HG03571 (cell line): Measurements from ENCODE around the gene MED14.
"Not testable (repeated sequence)": the region's sequence is repeated elsewhere in the genome, so short reads cannot be mapped to it uniquely, and the experiment has no call there.

Experiments
- ATAC-seq: cut with Tn5 transposase; IDR thresholded peaks from one replicate; pipeline ENCODE4 v1.9.1; 2021; ENCODE audit not compliant: unreplicated experiment

The MED14 gene

GRCh38 chrX:40735325-40736169 lies at the start of gene MED14:
MED14 (minus strand) TSS chrX:40735542; CDS start chrX:40735412, 130 bp downstream.
- ATAC-seq: peak; percentile 93

GRCh38 chrX:40784516-40785151 lies 49.3 kb upstream of the MED14 start:
- no peak for ATAC-seq

DNA sequence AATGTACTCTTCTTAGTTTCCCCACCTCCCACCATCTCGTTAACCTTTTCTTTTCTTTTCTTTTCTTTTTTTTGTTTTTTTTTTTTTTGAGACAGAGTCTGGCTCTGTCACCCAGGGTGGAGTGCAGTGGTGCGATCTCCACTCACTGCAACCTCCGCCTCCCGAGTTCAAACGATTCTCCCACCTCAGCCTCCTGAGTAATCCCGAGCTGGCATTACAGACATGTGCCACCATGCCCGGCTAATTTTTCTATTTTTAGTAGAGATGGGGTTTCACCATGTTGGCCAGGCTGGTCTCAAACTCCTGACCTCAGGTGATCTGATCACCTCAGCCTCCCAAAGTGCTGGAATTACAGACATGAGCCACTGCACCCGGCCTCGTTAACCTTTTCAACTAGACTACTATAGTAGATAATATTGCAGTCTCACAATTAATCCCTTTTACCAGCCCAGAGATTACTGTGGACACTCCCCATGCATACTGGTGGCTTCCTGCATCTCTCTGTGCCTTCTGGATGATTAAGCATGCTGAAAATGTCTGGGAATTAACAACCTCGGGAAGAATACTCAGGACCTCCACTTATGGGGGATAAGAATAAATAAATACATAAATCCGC lies 47.4 kb upstream of the MED14 start:
- ATAC-seq: not testable (repeated sequence)

- no peak for ATAC-seq
These were observed 45.6 kb upstream of the MED14 start for GRCh38 chrX:40780951-40781350.

DNA sequence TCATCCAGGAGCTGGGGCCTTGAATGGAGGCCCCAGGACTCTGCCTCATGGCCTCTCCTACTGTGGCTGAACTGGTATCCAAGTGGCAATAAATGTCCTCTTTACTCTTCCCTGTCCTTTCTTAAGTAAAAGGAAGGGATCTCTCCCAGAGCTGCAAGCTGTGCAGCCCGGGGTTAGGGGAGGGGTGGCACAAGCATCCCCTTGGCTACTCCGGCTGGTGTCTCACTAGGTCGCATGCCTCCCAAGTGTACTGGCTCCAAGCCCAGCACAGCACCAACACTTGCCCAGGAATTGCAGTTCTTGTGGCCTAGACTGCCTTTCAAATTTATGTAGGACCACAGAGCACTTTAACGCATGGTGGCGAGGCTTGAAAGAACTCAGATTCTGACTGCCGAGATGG lies 44.7 kb upstream of the MED14 start:
- ATAC-seq: no peak

GRCh38 chrX:40778861-40779575 lies 43.7 kb upstream of the MED14 start:
- ATAC-seq: no peak

DNA sequence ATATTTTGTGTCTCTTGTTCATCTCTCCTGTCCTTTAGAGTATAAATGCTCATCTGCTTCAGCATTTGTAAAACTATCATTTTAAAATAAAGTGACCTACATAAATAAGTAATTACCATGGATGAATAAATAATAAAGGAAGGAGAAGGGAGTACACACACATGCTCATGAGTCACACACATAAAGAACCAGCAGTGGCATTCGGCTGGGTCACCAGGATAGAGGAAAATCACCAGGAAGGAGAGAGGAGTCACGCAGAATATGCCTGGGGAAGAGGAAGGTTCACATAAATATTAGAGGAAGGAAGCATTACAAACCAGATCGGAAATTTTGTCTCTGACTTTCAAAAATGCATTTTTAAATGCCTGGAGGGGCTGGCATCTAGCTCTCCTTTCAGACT lies 38.5 kb upstream of the MED14 start:
- no peak for ATAC-seq

- ATAC-seq: no peak
These were observed 37.8 kb upstream of the MED14 start for GRCh38 chrX:40773188-40773587.

DNA sequence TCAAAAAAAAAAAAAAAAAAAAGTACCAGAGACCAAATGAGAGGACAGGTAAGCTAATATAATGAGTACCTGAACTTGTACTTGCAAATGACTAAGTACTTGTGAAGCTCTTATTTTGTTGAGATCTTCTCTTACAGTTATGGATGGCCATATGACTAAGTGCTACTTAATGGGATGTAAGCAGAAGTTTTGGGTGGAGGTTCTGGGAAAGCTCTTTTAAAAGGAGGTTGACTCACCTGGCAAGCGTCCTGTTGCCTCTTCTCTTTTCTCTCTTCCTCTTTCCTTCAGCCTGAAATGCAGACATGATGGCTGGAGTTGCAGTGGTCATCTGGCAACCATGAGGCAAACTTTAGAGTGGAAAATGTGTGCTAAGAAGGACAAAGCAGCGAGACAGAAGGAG lies 36.9 kb upstream of the MED14 start:
- ATAC-seq: no peak

DNA sequence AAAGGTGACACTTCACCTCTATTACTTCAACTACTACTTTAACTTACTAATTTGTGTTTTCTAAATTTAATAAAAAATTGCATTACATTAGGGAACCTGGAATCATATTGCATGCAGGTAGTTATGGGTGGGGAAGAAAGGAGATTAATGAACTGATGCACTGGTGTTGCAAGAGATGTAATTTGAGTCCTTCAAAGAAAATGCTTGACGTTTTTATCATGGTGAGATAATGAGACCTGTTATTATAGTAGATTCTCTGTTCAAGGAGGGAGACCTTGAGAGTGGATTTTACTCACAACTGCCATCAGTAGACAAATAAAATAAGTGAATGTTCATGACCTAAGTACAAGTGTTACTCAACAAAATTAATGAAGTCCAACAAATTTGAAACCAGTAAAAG lies 26.4 kb upstream of the MED14 start:
- no peak for ATAC-seq

DNA sequence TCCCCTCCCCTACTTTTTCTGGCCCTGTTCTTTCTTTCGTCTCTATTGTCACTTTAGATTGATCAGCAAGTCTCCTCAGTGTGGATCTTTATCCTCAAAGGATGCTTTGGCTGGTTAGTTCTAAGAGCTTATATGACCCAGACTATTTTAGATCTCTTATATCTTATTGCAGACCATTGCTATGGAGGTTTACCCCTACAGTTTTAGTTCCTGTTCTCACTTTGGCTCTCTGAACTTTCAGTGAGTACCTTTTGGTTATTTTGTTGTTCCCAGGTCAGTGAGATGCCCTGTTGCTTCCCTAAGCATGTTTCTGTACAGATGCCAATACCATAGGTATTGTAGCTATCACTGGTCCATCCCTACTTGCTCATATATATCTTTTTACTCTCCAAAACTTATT lies 24.0 kb upstream of the MED14 start:
- no peak for ATAC-seq

- ATAC-seq: no peak
These were observed 21.7 kb upstream of the MED14 start for GRCh38 chrX:40757058-40757457.

DNA sequence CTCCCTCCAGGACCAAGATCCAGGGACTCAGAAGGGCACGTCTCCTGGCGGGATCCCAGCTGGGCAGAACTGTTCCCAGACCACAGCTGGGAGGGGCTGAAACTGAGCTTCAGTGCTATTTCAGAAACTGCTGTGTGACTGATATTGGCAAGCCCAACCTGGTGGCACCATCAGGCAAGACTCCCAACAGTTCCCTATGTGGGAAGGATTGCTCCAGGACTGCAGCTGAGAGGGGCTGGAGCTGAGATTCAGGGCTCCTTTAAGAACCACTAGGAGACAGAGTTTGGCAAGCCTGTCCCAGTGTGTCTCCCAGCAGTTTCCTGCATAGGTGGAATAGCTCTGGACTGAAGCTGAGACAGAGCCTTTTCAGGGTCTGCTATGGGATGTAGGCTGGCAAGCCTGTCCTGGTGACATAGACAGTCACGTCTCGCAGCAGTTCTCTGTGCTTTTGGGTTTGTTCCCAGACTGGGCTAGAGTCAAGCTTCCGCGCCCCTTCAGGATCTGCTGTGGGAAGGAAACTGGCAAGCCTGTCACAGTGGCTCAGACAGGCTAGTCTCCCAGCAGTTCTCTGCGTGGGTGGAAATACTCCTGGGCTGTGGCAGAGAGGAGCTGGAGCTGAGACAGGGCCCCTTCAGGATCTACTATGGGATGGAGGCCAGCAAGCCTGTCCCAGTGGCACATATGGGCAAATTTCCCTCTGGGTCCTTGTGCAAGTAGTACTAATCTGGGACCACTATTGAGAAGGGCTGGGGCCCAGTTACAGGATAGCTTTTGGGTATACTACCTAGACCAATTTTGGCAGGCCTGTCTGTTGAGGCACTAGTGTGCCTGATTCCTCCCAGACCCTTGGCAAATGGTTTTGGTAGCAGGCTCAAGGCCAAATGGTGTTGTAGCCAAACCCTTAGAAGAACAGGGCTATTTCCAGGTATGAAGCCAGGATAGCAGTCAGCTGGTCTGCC lies 20.2 kb upstream of the MED14 start:
- ATAC-seq: no peak

DNA sequence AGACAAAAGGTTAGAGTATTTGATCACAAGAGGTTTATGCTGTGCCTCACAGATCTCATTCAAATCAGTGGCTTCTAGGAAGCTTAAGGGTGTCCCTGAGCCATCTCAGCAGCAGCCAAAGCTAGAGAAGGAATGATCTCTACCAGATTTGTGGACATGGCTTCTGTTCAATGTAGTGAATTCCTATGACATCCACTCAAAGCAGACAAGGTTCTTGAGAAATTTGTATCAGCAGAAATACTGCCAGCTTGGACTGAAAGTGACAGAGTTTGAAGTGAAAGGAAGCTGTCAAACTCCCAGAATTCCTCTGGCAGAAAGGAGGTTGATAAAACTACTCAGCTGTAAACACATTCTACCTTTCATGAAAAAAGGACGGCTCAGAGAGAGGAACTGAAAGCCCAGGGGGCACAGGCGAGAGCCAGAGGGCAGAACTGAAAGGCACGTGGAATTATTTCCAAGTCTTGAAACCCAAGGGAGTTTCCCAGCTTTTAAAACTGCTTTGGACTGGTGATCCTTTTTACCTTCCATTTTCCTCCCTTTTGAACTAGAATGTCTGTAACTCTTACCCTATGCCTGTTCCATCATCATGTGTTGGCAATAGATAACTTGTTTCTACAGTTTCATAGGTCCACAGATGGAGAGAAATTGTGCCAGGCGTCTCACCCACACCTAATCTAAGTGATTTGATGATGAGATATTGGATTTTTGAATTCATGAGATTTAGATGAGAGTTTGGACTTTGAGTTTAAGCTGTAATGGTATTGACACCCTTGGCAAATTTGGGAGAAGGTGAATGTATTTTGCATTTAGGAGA lies 14.5 kb upstream of the MED14 start:
- ATAC-seq: peak; percentile 71

DNA sequence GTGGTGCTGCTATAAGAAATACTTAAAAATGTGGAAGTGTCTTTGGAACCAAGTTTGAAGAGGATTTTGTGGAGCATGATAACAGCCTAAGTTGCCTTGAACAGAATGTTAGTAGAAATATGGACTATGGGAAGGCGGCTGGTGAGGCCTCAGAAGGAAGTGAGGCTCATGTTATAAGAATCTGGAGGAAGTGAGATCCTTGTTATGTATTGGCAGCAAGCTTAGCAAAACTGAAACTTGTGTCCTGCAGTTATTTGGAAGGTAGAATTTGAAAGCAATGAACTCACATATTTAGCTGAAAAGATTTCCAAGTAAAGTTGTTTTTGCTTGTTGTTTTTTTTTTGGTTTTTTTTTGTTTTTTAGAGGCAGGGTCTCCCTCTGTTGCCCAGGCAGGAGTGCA lies 13.6 kb upstream of the MED14 start:
- ATAC-seq: no peak

DNA sequence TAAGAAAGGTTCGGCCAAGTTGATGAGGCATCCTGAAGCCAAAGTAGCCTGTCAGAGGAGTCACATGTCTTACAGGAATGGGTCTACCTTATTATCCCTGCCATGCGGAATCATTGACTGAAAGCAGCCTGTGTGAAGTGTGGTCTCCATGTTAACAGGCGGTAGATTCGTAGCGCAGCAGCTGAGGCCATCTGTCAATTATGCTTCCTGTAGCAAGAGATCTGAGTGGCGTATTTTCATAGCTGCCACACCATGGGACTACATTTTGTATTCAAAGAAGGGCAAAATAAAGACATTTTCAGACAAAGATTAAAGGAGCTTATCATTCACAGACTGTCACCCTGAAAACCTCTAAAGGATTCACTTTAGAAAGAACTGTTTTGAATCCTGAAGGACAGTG lies 11.2 kb upstream of the MED14 start:
- ATAC-seq: no peak

- no peak for ATAC-seq
These were observed 796 bp upstream of the MED14 start for GRCh38 chrX:40736170-40736505.

- no peak for ATAC-seq
These were observed 394 bp downstream of the MED14 start for GRCh38 chrX:40734971-40735324.

DNA sequence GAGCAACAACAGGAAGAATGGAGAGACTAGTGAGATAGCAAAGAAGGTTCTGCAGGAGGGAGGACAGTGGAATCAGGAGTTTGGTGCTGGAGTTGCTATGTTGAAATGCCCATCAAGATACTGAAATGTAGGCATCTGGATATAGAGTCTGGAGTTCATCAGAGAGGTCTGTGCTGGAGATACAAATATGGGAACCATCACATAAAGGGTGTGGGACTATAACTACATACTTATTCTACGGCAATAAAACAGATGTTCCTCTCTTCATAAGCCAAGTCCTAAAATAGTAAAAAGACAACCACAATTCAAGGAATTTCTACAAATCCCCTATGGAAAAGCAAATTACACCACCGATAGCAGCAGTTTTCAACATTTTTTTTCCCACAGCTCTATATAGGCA lies 1.6 kb downstream of the MED14 start:
- ATAC-seq: no peak

DNA sequence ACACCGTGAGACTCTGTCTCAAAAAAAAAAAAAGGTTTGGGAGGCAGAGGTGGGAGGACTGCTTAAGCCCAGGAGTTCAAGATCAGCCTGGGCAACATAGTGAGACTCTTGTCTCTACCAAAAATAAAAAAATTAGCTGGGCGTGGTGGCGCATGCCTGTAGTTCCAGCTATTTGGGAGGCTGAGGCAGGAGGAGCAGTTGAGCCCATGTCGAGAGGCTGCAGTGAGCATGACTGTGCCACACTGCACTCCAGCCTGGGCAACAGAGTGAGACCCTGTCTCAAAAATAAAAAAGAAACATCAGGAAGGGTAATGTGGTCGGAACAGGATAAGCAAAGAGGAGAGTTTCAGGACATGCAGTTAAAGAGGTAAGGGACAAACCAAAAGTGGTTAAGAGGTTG lies 2.8 kb downstream of the MED14 start:
- ATAC-seq: not testable (repeated sequence)
